GM19238 (cell line): ENCODE results near the gene OR2T29.
"Not testable (repeated sequence)": the region's sequence is repeated elsewhere in the genome, so short reads cannot be mapped to it uniquely, and the experiment has no call there.

ENCODE experiments used
- DNase-seq: peaks from one replicate; pipeline ENCODE4 v3.0.0; 2011; ENCODE audit warnings: low spot score; ENCODE audit not compliant: insufficient read length

The OR2T29 gene

GRCh38 chr1:248521856-248522255 lies 40.7 kb downstream of the OR2T29 start:
- DNase-seq, result no peak

- not testable (repeated sequence) for DNase-seq
These were observed 52.4 kb downstream of the OR2T29 start for GRCh38 chr1:248510217-248510616.

DNA sequence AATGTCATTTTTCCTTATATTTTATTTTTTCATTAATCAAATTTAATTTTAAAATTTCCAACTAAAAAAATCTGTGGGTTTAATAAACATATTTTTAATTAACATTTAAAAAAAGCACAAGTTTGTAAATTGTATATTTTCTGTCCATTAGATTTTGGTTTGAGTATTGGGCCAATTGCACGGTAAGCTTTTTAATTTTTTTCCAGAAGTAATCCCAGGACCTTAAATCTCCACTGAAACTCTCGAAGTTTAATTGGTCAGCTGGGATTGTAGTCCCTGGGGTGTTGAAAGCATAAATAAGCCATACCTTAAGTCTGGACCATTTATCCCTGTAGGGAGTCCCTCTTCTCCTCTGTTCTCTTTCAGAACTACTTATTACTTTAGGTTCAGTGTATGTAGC lies 54.8 kb downstream of the OR2T29 start, which contains the start of gene OR2G6:
Gene OR2G6, plus strand, starts transcription at position 301 of the 400 bp plus-strand sequence. CDS start 13,574 bp downstream, outside the sequence.
- not testable (repeated sequence) for DNase-seq
